Endothelial cell of umbilical vein (primary cell): ENCODE data around the gene GTPBP4. TPM values are rescaled to one million over a fixed set of nuclear protein-coding genes. Genes with fewer than 3 reads are reported as not detected.

Source experiments
- BruUV-seq: library from RNA; stranded (reverse); fragments of 400-500 nt; replicated peaks from 2 replicates; lab custom pipeline; 2021; lab: Mats Ljungman, UMichigan
- CTCF ChIA-PET: fragments of 300-600, 350-600 bp; sonication (Branson Sonifier 250); formaldehyde crosslinking; loops from one replicate; lab custom pipeline; 2021; ENCODE audit warnings: antibody characterized with exemption, inconsistent platforms; lab: Charles Lee
- POLR2A ChIA-PET: fragments of 300-600, 350-600 bp; sonication (Branson Sonifier 250); formaldehyde crosslinking; loops from one replicate; lab custom pipeline; 2021; ENCODE audit warnings: antibody characterized with exemption, inconsistent platforms; lab: Charles Lee
- DNase-seq: peaks from one replicate; pipeline ENCODE4 v3.0.0-alpha.2; 2011; ENCODE audit warnings: low read depth, low spot score
- FAIRE-seq: peaks from 2 replicates; lab custom pipeline; 2011; peaks lifted over from hg19 to GRCh38; lab: Jason Lieb, UNC
- H2AFZ ChIP-seq: 2 replicates; pipeline ENCODE4 v1.6.0; 2012; ENCODE audit warnings: low read depth, low read length, control low read depth, inconsistent platforms
- H3K27ac ChIP-seq: 2 replicates; pipeline ENCODE4 v1.5.1; 2011; ENCODE audit warnings: low read depth, mild to moderate bottlenecking, control low read depth, low read length, moderate library complexity; ENCODE audit not compliant: insufficient read depth
- H3K27me3 ChIP-seq, 2 experiments: 2 replicates each; pipeline versions ENCODE4 v1.6.0 to v1.6.1; 2011; ENCODE audit warnings: low read length in 2 of 2, mixed read lengths in 1 of 2; ENCODE audit not compliant: control insufficient read depth in 2 of 2, insufficient read depth in 2 of 2
- H3K36me3 ChIP-seq, 2 experiments: 2 replicates in 1 of 2; 3 replicates in 1 of 2; pipeline ENCODE4 v1.5.1; 2011; ENCODE audit warnings: low read length in 2 of 2, mild to moderate bottlenecking in 1 of 2, moderate library complexity in 1 of 2; ENCODE audit not compliant: control insufficient read depth in 2 of 2, insufficient read depth in 2 of 2; ENCODE audit errors: extremely low read depth in 1 of 2
- H3K4me1 ChIP-seq: 3 replicates; pipeline ENCODE4 v1.5.1; 2011; ENCODE audit warnings: mild to moderate bottlenecking, low read length; ENCODE audit not compliant: control insufficient read depth, insufficient read depth; ENCODE audit errors: extremely low read depth
- H3K4me2 ChIP-seq: 2 replicates; pipeline ENCODE4 v1.6.1; 2011; ENCODE audit warnings: low read length, control low read depth, mixed read lengths; ENCODE audit not compliant: insufficient read depth
- H3K4me3 ChIP-seq, 3 experiments: fragments of 200-600 bp in 1 of 3; sonication (generic), shearing (Covaris generic) in 1 of 3; replicated peaks in 1 of 3; 2 replicates each; pipeline ENCODE4 v1.5.1; 2011 to 2016; ENCODE audit warnings: control low read depth in 3 of 3, low read length in 3 of 3, mild to moderate bottlenecking in 2 of 3, inconsistent platforms in 1 of 3, low read depth in 1 of 3, moderate library complexity in 1 of 3; ENCODE audit not compliant: insufficient read depth in 1 of 3
- H3K79me2 ChIP-seq: 2 replicates; pipeline ENCODE4 v1.6.0; 2012; ENCODE audit warnings: low read length, inconsistent platforms; ENCODE audit not compliant: control insufficient read depth, insufficient read depth
- H3K9ac ChIP-seq: replicated peaks from 2 replicates; pipeline ENCODE3; 2011; ENCODE audit warnings: low read length, control low read depth; ENCODE audit not compliant: insufficient read depth; ENCODE audit errors: extremely low read depth
- H3K9me1 ChIP-seq: replicated peaks from 3 replicates; pipeline ENCODE4 v1.6.0; 2011; ENCODE audit warnings: mild to moderate bottlenecking, low read length; ENCODE audit not compliant: control insufficient read depth, insufficient read depth; ENCODE audit errors: extremely low read depth
- H3K9me3 ChIP-seq: replicated peaks from 2 replicates; pipeline ENCODE4 v1.5.1; 2012; ENCODE audit warnings: low read length, inconsistent platforms; ENCODE audit not compliant: control insufficient read depth, insufficient read depth
- H4K20me1 ChIP-seq: replicated peaks from 2 replicates; pipeline ENCODE3; 2011; ENCODE audit warnings: mild to moderate bottlenecking, low read length; ENCODE audit not compliant: control insufficient read depth, insufficient read depth; ENCODE audit errors: extremely low read depth
- CTCF ChIP-seq, 2 donors: IDR thresholded peaks; 1 replicate in 1 of 2; 2 replicates in 1 of 2; pipeline ENCODE4 v1.5.1; 2011; ENCODE audit warnings: low read length in 2 of 2, mild to moderate bottlenecking in 2 of 2, moderate library complexity in 2 of 2, control low read depth in 1 of 2, inconsistent platforms in 1 of 2, low read depth in 1 of 2; ENCODE audit not compliant: insufficient read depth in 1 of 2; ENCODE audit errors: extremely low read depth in 1 of 2
- EZH2 ChIP-seq: IDR thresholded peaks from 2 replicates; pipeline ENCODE4 v1.6.1; 2012; ENCODE audit warnings: borderline replicate concordance, low read depth, mild to moderate bottlenecking, moderate library complexity, low read length, inconsistent platforms; ENCODE audit not compliant: severe bottlenecking
- FOS ChIP-seq: IDR thresholded peaks from 2 replicates; pipeline ENCODE4 v1.6.1; 2011; ENCODE audit warnings: mild to moderate bottlenecking, low read length, moderate library complexity, borderline replicate concordance; ENCODE audit not compliant: insufficient read depth
- GATA2 ChIP-seq: IDR thresholded peaks from 2 replicates; pipeline ENCODE4 v1.7.0; 2011; ENCODE audit warnings: low read depth, mild to moderate bottlenecking, moderate library complexity, mixed read lengths, low read length; ENCODE audit not compliant: insufficient read length, insufficient read depth
- JUN ChIP-seq: IDR thresholded peaks from 2 replicates; pipeline ENCODE4 v1.6.1; 2011; ENCODE audit warnings: borderline replicate concordance, low read depth; ENCODE audit not compliant: insufficient read length, insufficient read depth
- MAX ChIP-seq: IDR thresholded peaks from 2 replicates; pipeline ENCODE4 v1.6.1; 2011; ENCODE audit not compliant: insufficient read depth, insufficient read length
- MYC ChIP-seq: IDR thresholded peaks from one replicate; pipeline ENCODE4 v1.6.1; 2011; ENCODE audit warnings: mild to moderate bottlenecking, low read depth, low read length
- POLR2A ChIP-seq: IDR thresholded peaks from 2 replicates; pipeline ENCODE4 v1.6.1; 2012; ENCODE audit warnings: low read depth, mild to moderate bottlenecking, control low read depth, low read length
- POLR2AphosphoS5 ChIP-seq: IDR thresholded peaks from 2 replicates; pipeline ENCODE4 v1.6.1; 2012; ENCODE audit warnings: low read depth, mild to moderate bottlenecking, control low read depth, low read length, moderate library complexity; ENCODE audit not compliant: insufficient read depth
- dilution Hi-C: fragments of 300-500 bp; cut with MboI; formaldehyde crosslinking; loops from one replicate; pipeline ENCODE4 v1.15.0; 2019; ENCODE audit warnings: low sequenced_read_pairs; ENCODE audit not compliant: extremely low pct_ligation_motif_present
- intact Hi-C: fragments of 100-400 bp; cut with micrococcal nuclease; formaldehyde crosslinking; loops from one replicate; pipeline ENCODE4 v1.10.0; 2022
- polyA plus RNA-seq, 4 experiments: library from polyadenylated mRNA; depleted of rRNA in 3 of 4; stranded (reverse) in 3 of 4; unstranded in 1 of 4; fragments of >200 nt; gene quantifications; 2 replicates each; pipeline versions ENCODE4 v1.2.1 to v1.2.3, GENCODE V29; 2011 to 2012; ENCODE audit warnings: missing spikeins in 1 of 4
- total RNA-seq: library from RNA; stranded (reverse); gene quantifications from 2 replicates; pipeline ENCODE4 v1.2.3, GENCODE V29; 2021

GTPBP4 gene
- total and polyA plus RNA-seq, 2 donors (not counting 3 experiments of a cell fraction or from before 2014, with no cell fraction given): 12.4 to 69.3 TPM

GRCh38 chr10:1036341-1036791, 48.1 kb downstream of the GTPBP4 start:
- no peak for FAIRE-seq
- Histone ChIP-seq H3K79me2 (no peaks in the 10 kb centered on the region), H3K36me3 (peaks cover 7 to 10% of the 10 kb centered on the region in 2 experiments), H3K4me3 (no peak overlapping the region), H3K4me1 (no peaks in the 10 kb centered on the region), H2AFZ (no peak overlapping the region), H3K4me2 (no peak overlapping the region), H3K9me3 (no peaks in the 10 kb centered on the region), H3K27ac (no peak overlapping the region), H3K27me3 (no peaks in the 10 kb centered on the region), H3K9me1 (no peaks in the 10 kb centered on the region), H4K20me1 (no peaks in the 10 kb centered on the region), H3K9ac (no peak overlapping the region)
- TF ChIP-seq FOS (no peak), CTCF (IDR thresholded peaks at IDR 0.05; ENCODE audit: extremely low read depth in 1 of 2, insufficient read depth in 1 of 2, low read depth in 1 of 2, low read length in 2 of 2) (no peak)
- CTCF ChIA-PET: interaction anchor here (1.5 to 1.9 kb wide), 3 partner anchors 7 to 19 kb away, joined by 3 to 6 read pairs (median 5); no protein-coding TSS in a partner anchor
- intact Hi-C loops: no loop called here
- dilution Hi-C loops: no loop called here
- BruUV-seq: no TSS peak
- no peak for DNase-seq
- POLR2A ChIA-PET: no interaction called here

GRCh38 chr10:1037098-1037497, 48.9 kb downstream of the GTPBP4 start:
- dilution Hi-C loops (no loop called here), intact Hi-C loops (no loop called here)
- Histone ChIP-seq H3K4me2 (no peak overlapping the region), H3K4me1 (no peaks in the 10 kb centered on the region), H3K4me3 (no peak overlapping the region), H3K9ac (no peak overlapping the region), H3K27me3 (no peaks in the 10 kb centered on the region), H4K20me1 (no peaks in the 10 kb centered on the region), H3K27ac (no peak overlapping the region), H2AFZ (no peak overlapping the region), H3K9me1 (no peaks in the 10 kb centered on the region), H3K79me2 (no peaks in the 10 kb centered on the region), H3K36me3 (peaks cover 7 to 10% of the 10 kb centered on the region in 2 experiments), H3K9me3 (no peaks in the 10 kb centered on the region)
- no peak for DNase-seq
- FAIRE-seq: no peak
- ChIA-PET POLR2A (no interaction called here), CTCF (interaction anchor here (0.8 to 1.9 kb wide), 2 partner anchors 18 to 20 kb away, joined by 3 to 5 read pairs; no protein-coding TSS in a partner anchor)
- no TSS peak for BruUV-seq
- TF ChIP-seq MYC: no peak
- no peak for TF ChIP-seq JUN
- no peak for TF ChIP-seq POLR2AphosphoS5
- no peak for TF ChIP-seq EZH2
- TF ChIP-seq POLR2A: no peak
- no peak for TF ChIP-seq FOS
- TF ChIP-seq GATA2: no peak
- no peak for TF ChIP-seq MAX
- TF ChIP-seq CTCF (IDR thresholded peaks at IDR 0.05; ENCODE audit: extremely low read depth in 1 of 2, insufficient read depth in 1 of 2, low read depth in 1 of 2, low read length in 2 of 2): no peak
